GM12878 (cell line): Measurements from ENCODE around the gene PTPRN2. TPM values are rescaled to one million over a fixed set of nuclear protein-coding genes. Genes with fewer than 3 reads are reported as not detected.

Experiments used
- ATAC-seq: fragments of 200-7000 bp; cut with Tn5 transposase; 3 replicates; pipeline ENCODE4 v1.9.1; 2020; ENCODE audit warnings: mild to moderate bottlenecking, moderate library complexity
- BruUV-seq: library from RNA; stranded (reverse); fragments of 400-500 nt; replicated peaks from 2 replicates; lab custom pipeline; 2021; lab: Mats Ljungman, UMichigan
- CTCF ChIA-PET: fragments of 300-600 bp; sonication (Branson Sonifier 250); formaldehyde crosslinking; extraction: SDS; loops from one replicate; lab custom pipeline; 2021; ENCODE audit warnings: inconsistent platforms; lab: Yijun Ruan, JAX
- POLR2A ChIA-PET: fragments of 350-600 bp; formaldehyde crosslinking; extraction: SDS; loops from one replicate; lab custom pipeline; 2021; ENCODE audit warnings: inconsistent platforms; lab: Charles Lee
- RAD21 ChIA-PET: fragments of 300-600 bp; sonication (Branson Sonifier 250); formaldehyde crosslinking; loops from one replicate; lab custom pipeline; 2023; ENCODE audit warnings: antibody characterized with exemption; ENCODE audit not compliant: unreplicated experiment; lab: Charles Lee
- SMC1A ChIA-PET: fragments of 300-600 bp; sonication (Branson Sonifier 250); formaldehyde crosslinking; loops from one replicate; lab custom pipeline; 2023; ENCODE audit not compliant: unreplicated experiment, uncharacterized antibody; lab: Charles Lee
- DNase-seq: peaks from one replicate; pipeline ENCODE4 v3.0.0-alpha.2; 2011; ENCODE audit warnings: low read depth, low spot score
- FAIRE-seq: peaks from 3 replicates; lab custom pipeline; 2011; peaks lifted over from hg19 to GRCh38; lab: Jason Lieb, UNC
- H2AFZ ChIP-seq: 2 replicates; pipeline ENCODE4 v1.6.0; 2011; ENCODE audit warnings: low read depth, low read length, control low read depth; ENCODE audit not compliant: control insufficient read depth
- H3K27ac ChIP-seq: 2 replicates; pipeline ENCODE4 v1.5.1; 2011; ENCODE audit warnings: control low read depth; ENCODE audit not compliant: control insufficient read depth, insufficient read depth
- H3K27me3 ChIP-seq, 2 experiments: replicated peaks in 1 of 2; 2 replicates each; pipeline versions ENCODE4 v1.6.0 to v1.6.1; 2011; ENCODE audit warnings: low read length in 1 of 2; ENCODE audit not compliant: control insufficient read depth in 2 of 2, insufficient read depth in 2 of 2
- H3K36me3 ChIP-seq, 2 experiments: 2 replicates each; pipeline ENCODE4 v1.5.1; 2011; ENCODE audit warnings: low read length in 1 of 2; ENCODE audit not compliant: control insufficient read depth in 2 of 2, insufficient read depth in 2 of 2
- H3K4me1 ChIP-seq: 2 replicates; pipeline ENCODE4 v1.6.1; 2011; ENCODE audit warnings: mild to moderate bottlenecking, low read length, moderate library complexity, mixed read lengths; ENCODE audit not compliant: control insufficient read depth, insufficient read depth
- H3K4me2 ChIP-seq: 2 replicates; pipeline ENCODE4 v1.6.0; 2011; ENCODE audit warnings: control low read depth; ENCODE audit not compliant: control insufficient read depth, insufficient read depth
- H3K4me3 ChIP-seq: fragments of 200-600 bp; sonication (generic); 2 replicates; pipeline ENCODE4 v1.5.1; 2016
- H3K79me2 ChIP-seq: 2 replicates; pipeline ENCODE4 v1.6.0; 2011; ENCODE audit warnings: low read length; ENCODE audit not compliant: control insufficient read depth, insufficient read depth
- H3K9ac ChIP-seq: 2 replicates; pipeline ENCODE4 v1.8.0; 2011; ENCODE audit warnings: low read length, control low read depth, mixed read lengths; ENCODE audit not compliant: control insufficient read depth, insufficient read depth
- H3K9me3 ChIP-seq: replicated peaks from 3 replicates; pipeline ENCODE4 v1.5.1; 2011; ENCODE audit warnings: mild to moderate bottlenecking, low read length; ENCODE audit not compliant: control insufficient read depth, insufficient read depth
- H4K20me1 ChIP-seq: 2 replicates; pipeline ENCODE4 v1.6.0; 2011; ENCODE audit not compliant: control insufficient read depth, insufficient read depth
- ATF7 ChIP-seq: fragments of 450-650 bp; IDR thresholded peaks from 2 replicates; pipeline ENCODE4 v1.6.1; 2016; ENCODE audit warnings: low read depth, mild to moderate bottlenecking
- CEBPB ChIP-seq, 2 experiments: fragments of 150-350 bp in 1 of 2; IDR thresholded peaks; 2 replicates each; pipeline ENCODE4 v1.6.1; 2012 to 2014; ENCODE audit warnings: low read depth in 2 of 2, low read length in 2 of 2, borderline replicate concordance in 1 of 2, inconsistent platforms in 1 of 2
- EGR1 ChIP-seq, 2 experiments: IDR thresholded peaks; 1 replicate in 1 of 2; 2 replicates in 1 of 2; pipeline ENCODE4 v1.6.1; 2011 to 2012; ENCODE audit warnings: low read depth in 2 of 2, low read length in 2 of 2, borderline replicate concordance in 1 of 2, mild to moderate bottlenecking in 1 of 2, moderate library complexity in 1 of 2
- LARP7 ChIP-seq: fragments of 450-650 bp; IDR thresholded peaks from 2 replicates; pipeline ENCODE4 v1.6.1; 2017; ENCODE audit warnings: mild to moderate bottlenecking
- MEF2A ChIP-seq: IDR thresholded peaks from 2 replicates; pipeline ENCODE4 v1.6.1; 2011; ENCODE audit warnings: low read depth, mild to moderate bottlenecking, low read length, moderate library complexity; ENCODE audit not compliant: insufficient read depth
- NFYA ChIP-seq: IDR thresholded peaks from 2 replicates; pipeline ENCODE4 v1.6.1; 2011; ENCODE audit warnings: low read depth, mild to moderate bottlenecking, low read length, improper control_type of control experiment, borderline replicate concordance
- NFYB ChIP-seq: IDR thresholded peaks from 2 replicates; pipeline ENCODE4 v1.6.1; 2011; ENCODE audit warnings: low read depth, mild to moderate bottlenecking, low read length, improper control_type of control experiment, moderate library complexity; ENCODE audit not compliant: insufficient read depth
- RUNX3 ChIP-seq: IDR thresholded peaks from 2 replicates; pipeline ENCODE4 v1.6.1; 2012; ENCODE audit warnings: low read length, inconsistent platforms
- STAT1 ChIP-seq: fragments of 450-650 bp; conservative IDR thresholded peaks from 2 replicates; pipeline ENCODE4 v1.6.1; 2014; ENCODE audit warnings: antibody characterized with exemption, mild to moderate bottlenecking
- TAF1 ChIP-seq: IDR thresholded peaks from 2 replicates; pipeline ENCODE4 v1.6.1; 2011; ENCODE audit warnings: mild to moderate bottlenecking, low read depth, low read length, borderline replicate concordance
- TBL1XR1 ChIP-seq: IDR thresholded peaks from 2 replicates; pipeline ENCODE4 v1.6.1; 2012; ENCODE audit warnings: low read depth, low read length, improper control_type of control experiment
- ZNF384 ChIP-seq: IDR thresholded peaks from 2 replicates; pipeline ENCODE4 v1.6.1; 2012; ENCODE audit warnings: low read depth, mild to moderate bottlenecking, low read length, improper control_type of control experiment, borderline replicate concordance
- ZSCAN29 ChIP-seq: fragments of 450-650 bp; IDR thresholded peaks from 2 replicates; pipeline ENCODE4 v1.6.1; 2017; ENCODE audit warnings: mild to moderate bottlenecking, moderate library complexity
- WGBS: methylation state at CpG from one replicate; pipeline ENCODE4 v1.1.6; 2016; ENCODE audit warnings: low lambda C conversion rate; ENCODE audit not compliant: insufficient replicate concordance, insufficient coverage; ENCODE audit errors: missing lambda C conversion rate; 5-methylcytosine and 5-hydroxymethylcytosine counted together
- in situ Hi-C: fragments of 300-500 bp; cut with MboI; formaldehyde crosslinking; loops from 9 replicates; pipeline ENCODE4 v1.14.3; 2018; ENCODE audit warnings: mixed read lengths
- intact Hi-C: fragments of 100-400 bp; cut with micrococcal nuclease; formaldehyde crosslinking; loops from one replicate; pipeline ENCODE4 v1.14.2; 2022; ENCODE audit not compliant: unreplicated experiment
- polyA plus RNA-seq, 11 experiments: library from polyadenylated mRNA; depleted of rRNA in 4 of 11; unstranded in 6 of 11; stranded (reverse) in 5 of 11; fragments of >200 nt; fragmentation: Nextera tagmentation in 4 of 11; fragmentation: Illumina TruSeq in 1 of 11; extraction: Ambion mirVana in 4 of 11; extraction: Trizol in 1 of 11; gene quantifications; 1 replicate in 1 of 11; 2 replicates in 10 of 11; pipeline versions ENCODE4 v1.2.1 to v1.2.3, GENCODE V29; 2011 to 2016; ENCODE audit warnings: inconsistent platforms in 2 of 11, missing spikeins in 2 of 11, low read depth in 1 of 11
- total RNA-seq, 4 experiments: library from RNA; depleted of rRNA in 3 of 4; stranded (reverse); fragments of >200 nt in 3 of 4; fragmentation: Illumina TruSeq in 1 of 4; extraction: Trizol in 1 of 4; gene quantifications; 2 replicates each; pipeline versions ENCODE4 v1.2.1 to v1.2.3, GENCODE V29; 2013 to 2021
- TF ChIP-seq, protein P1 (sequence below): fragments of 450-650 bp; IDR thresholded peaks from 2 replicates; pipeline ENCODE4 v1.6.1; 2017; ENCODE audit warnings: low read depth, mild to moderate bottlenecking, moderate library complexity
- TF ChIP-seq, protein P2 (sequence below): fragments of 450-650 bp; IDR thresholded peaks from 2 replicates; pipeline ENCODE4 v1.6.1; 2018; ENCODE audit warnings: borderline replicate concordance, mild to moderate bottlenecking; ENCODE audit not compliant: partially characterized antibody
- TF ChIP-seq, protein P3 (sequence below): IDR thresholded peaks from 2 replicates; pipeline ENCODE4 v1.6.1; 2012; ENCODE audit warnings: low read depth, low read length, improper control_type of control experiment
- TF ChIP-seq, protein P4 (sequence below): IDR thresholded peaks from 2 replicates; pipeline ENCODE4 v1.6.1; 2012; ENCODE audit warnings: low read length, inconsistent platforms

PTPRN2 gene
- total and polyA plus RNA-seq, 10 of the 15 experiments (the other 5 are each of a cell fraction or from before 2014, with no cell fraction given) = 5.4 TPM; not detected in 9

DNA sequence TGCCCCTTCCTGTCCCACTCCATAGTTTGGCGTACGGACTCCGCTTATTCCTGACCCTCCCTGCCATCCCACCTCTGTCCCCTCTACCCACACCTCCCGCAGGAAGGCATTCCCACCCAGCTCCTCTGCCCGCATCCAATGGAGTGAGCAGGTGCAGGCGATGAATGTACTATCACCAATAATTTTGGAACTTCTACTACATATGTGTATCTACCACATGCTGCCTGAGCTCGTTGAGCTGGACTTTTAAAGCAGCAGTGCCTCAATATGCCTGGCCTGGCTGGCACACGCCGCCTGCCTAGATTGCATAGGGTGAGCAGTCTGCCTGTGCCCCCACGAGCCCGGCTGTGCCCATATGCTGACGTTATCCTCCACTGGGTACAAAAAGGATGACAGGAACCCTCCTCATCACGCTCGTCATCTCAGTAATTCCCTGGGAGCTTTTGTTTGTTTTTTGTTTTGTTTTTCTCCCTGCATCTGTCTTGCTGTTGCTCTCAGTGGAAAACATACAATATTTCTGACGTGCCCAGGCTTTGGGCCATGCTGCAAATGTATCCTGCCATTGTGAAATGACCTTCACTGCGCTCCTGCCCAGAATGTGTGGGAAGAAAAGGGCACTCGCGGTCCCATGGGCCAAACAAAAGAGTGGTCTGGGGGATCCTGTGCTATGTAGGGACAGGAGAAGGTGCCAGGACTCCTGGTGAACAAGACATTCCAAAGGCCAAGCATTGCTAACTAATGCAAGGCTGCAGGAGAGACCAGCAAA, 302.8 kb downstream of the PTPRN2 start:
- CTCF ChIA-PET = no interaction called here
- no peak overlapping the region for H3K4me2 ChIP-seq
- SMC1A ChIA-PET = no interaction called here
- no peaks in the 10 kb centered on the region for H3K27me3 ChIP-seq
- no TSS peak for BruUV-seq
- FAIRE-seq (no peak), ATAC-seq (no peak), DNase-seq (no peak)
- H3K79me2 ChIP-seq = no peaks in the 10 kb centered on the region
- no peaks in the 10 kb centered on the region for H3K4me1 ChIP-seq
- H3K36me3 ChIP-seq = no peaks in the 10 kb centered on the region; a peak in 1 of 4 replicates
- H3K27ac ChIP-seq = no peak overlapping the region
- H3K9ac ChIP-seq = no peak overlapping the region
- H2AFZ ChIP-seq = no peak overlapping the region
- RAD21 ChIA-PET = no interaction called here
- POLR2A ChIA-PET = no interaction called here
- 37% methylated on average over 18 of the region's 18 CpGs for WGBS
- in situ Hi-C loops = no loop called here
- no peak overlapping the region for H3K4me3 ChIP-seq
- no peak for TF ChIP-seq NFYB
- TF ChIP-seq TAF1 = no peak
- TF ChIP-seq, protein P1, sequence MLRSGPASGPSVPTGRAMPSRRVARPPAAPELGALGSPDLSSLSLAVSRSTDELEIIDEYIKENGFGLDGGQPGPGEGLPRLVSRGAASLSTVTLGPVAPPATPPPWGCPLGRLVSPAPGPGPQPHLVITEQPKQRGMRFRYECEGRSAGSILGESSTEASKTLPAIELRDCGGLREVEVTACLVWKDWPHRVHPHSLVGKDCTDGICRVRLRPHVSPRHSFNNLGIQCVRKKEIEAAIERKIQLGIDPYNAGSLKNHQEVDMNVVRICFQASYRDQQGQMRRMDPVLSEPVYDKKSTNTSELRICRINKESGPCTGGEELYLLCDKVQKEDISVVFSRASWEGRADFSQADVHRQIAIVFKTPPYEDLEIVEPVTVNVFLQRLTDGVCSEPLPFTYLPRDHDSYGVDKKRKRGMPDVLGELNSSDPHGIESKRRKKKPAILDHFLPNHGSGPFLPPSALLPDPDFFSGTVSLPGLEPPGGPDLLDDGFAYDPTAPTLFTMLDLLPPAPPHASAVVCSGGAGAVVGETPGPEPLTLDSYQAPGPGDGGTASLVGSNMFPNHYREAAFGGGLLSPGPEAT = no peak
- TF ChIP-seq ZSCAN29 = no peak
- TF ChIP-seq, protein P2, sequence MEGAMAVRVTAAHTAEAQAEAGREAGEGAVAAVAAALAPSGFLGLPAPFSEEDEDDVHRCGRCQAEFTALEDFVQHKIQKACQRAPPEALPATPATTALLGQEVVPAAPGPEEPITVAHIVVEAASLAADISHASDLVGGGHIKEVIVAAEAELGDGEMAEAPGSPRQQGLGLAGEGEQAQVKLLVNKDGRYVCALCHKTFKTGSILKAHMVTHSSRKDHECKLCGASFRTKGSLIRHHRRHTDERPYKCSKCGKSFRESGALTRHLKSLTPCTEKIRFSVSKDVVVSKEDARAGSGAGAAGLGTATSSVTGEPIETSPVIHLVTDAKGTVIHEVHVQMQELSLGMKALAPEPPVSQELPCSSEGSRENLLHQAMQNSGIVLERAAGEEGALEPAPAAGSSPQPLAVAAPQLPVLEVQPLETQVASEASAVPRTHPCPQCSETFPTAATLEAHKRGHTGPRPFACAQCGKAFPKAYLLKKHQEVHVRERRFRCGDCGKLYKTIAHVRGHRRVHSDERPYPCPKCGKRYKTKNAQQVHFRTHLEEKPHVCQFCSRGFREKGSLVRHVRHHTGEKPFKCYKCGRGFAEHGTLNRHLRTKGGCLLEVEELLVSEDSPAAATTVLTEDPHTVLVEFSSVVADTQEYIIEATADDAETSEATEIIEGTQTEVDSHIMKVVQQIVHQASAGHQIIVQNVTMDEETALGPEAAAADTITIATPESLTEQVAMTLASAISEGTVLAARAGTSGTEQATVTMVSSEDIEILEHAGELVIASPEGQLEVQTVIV = no peak
- TF ChIP-seq NFYA = no peak
- TF ChIP-seq LARP7 = no peak
- TF ChIP-seq CEBPB (IDR thresholded peaks at IDR 0.05; ENCODE audit: borderline replicate concordance in 1 of 2, low read depth in 2 of 2, low read length in 2 of 2) = no peak
- TF ChIP-seq, protein P3, sequence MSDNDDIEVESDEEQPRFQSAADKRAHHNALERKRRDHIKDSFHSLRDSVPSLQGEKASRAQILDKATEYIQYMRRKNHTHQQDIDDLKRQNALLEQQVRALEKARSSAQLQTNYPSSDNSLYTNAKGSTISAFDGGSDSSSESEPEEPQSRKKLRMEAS = no peak
- TF ChIP-seq EGR1 (IDR thresholded peaks at IDR 0.05; ENCODE audit: borderline replicate concordance in 1 of 2, low read depth in 2 of 2, low read length in 2 of 2) = no peak
- TF ChIP-seq STAT1 = no peak
- TF ChIP-seq ATF7 = no peak
- TF ChIP-seq MEF2A = no peak
- TF ChIP-seq RUNX3 = no peak
- TF ChIP-seq ZNF384 = no peak
- no peak for TF ChIP-seq TBL1XR1
- TF ChIP-seq, protein P4, sequence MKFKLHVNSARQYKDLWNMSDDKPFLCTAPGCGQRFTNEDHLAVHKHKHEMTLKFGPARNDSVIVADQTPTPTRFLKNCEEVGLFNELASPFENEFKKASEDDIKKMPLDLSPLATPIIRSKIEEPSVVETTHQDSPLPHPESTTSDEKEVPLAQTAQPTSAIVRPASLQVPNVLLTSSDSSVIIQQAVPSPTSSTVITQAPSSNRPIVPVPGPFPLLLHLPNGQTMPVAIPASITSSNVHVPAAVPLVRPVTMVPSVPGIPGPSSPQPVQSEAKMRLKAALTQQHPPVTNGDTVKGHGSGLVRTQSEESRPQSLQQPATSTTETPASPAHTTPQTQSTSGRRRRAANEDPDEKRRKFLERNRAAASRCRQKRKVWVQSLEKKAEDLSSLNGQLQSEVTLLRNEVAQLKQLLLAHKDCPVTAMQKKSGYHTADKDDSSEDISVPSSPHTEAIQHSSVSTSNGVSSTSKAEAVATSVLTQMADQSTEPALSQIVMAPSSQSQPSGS = no peak
- intact Hi-C loops = no loop called here
- H3K9me3 ChIP-seq = peaks cover 1% of the 10 kb centered on the region; the same call in 1 of the 3 replicates
- no peaks in the 10 kb centered on the region for H4K20me1 ChIP-seq
